HEK293T (cell line): Measurements from ENCODE around the gene CAMKV.

ENCODE experiments used
- ARNT ChIP-seq: fragments of 450-650 bp; IDR thresholded peaks from 2 replicates; pipeline ENCODE4 v1.6.1; 2017; ENCODE audit warnings: mild to moderate bottlenecking
- BHLHE40 ChIP-seq: fragments of 450-650 bp; IDR thresholded peaks from 2 replicates; pipeline ENCODE4 v1.6.1; 2016; ENCODE audit warnings: mild to moderate bottlenecking, moderate library complexity, borderline replicate concordance
- CTBP1 ChIP-seq: fragments of 450-650 bp; IDR thresholded peaks from 2 replicates; pipeline ENCODE4 v1.6.1; 2016; ENCODE audit warnings: borderline replicate concordance
- ELF4 ChIP-seq: fragments of 450-650 bp; IDR thresholded peaks from 2 replicates; pipeline ENCODE4 v1.6.1; 2017; ENCODE audit warnings: antibody characterized with exemption
- FOXM1 ChIP-seq: fragments of 450-650 bp; IDR thresholded peaks from 2 replicates; pipeline ENCODE4 v1.6.1; 2017; ENCODE audit warnings: mild to moderate bottlenecking, borderline replicate concordance
- HDGF ChIP-seq: fragments of 450-650 bp; IDR thresholded peaks from 2 replicates; pipeline ENCODE4 v1.6.1; 2017; ENCODE audit warnings: antibody characterized with exemption, borderline replicate concordance
- L3MBTL2 ChIP-seq: fragments of 450-650 bp; conservative IDR thresholded peaks from 2 replicates; pipeline ENCODE4 v1.6.1; 2016; ENCODE audit warnings: mild to moderate bottlenecking
- LEF1 ChIP-seq: fragments of 450-650 bp; IDR thresholded peaks from 2 replicates; pipeline ENCODE4 v1.6.1; 2017; ENCODE audit warnings: mild to moderate bottlenecking, borderline replicate concordance
- SP1 ChIP-seq: fragments of 450-650 bp; IDR thresholded peaks from 2 replicates; pipeline ENCODE4 v1.6.1; 2017
- SUZ12 ChIP-seq: fragments of 450-650 bp; IDR thresholded peaks from 2 replicates; pipeline ENCODE4 v1.6.1; 2016; ENCODE audit warnings: mild to moderate bottlenecking
- TARDBP ChIP-seq: fragments of 450-650 bp; IDR thresholded peaks from 2 replicates; pipeline ENCODE4 v1.6.1; 2016
- TF ChIP-seq, protein P1 (sequence below): fragments of 450-650 bp; IDR thresholded peaks from 2 replicates; pipeline ENCODE4 v1.6.1; 2016

DNA sequence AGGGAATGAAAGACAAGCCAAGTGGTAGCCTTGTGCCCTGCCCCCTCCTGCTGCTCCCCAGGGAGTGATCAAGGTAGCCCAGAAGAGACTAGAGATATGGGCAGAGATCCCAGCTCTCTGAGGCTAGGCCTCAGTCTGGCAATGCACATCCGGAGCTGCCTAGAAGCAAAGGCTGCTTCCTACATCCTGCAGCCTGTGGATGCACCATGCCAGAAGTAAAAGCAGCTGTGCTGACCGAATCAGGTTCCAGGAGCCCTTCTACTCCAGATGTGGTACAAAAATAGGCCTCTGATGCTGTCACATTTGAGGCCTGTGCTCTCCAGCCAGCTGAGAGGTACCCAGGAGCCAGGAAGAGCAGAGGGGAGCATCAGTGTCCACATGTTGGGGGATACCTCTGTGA is 29.3 kb downstream of the CAMKV start:
- TF ChIP-seq FOXM1 (no peak), L3MBTL2 (no peak), ELF4 (no peak), SP1 (no peak), LEF1 (no peak), HDGF (no peak), ARNT (no peak), CTBP1 (no peak), SUZ12 (no peak), TARDBP (no peak), BHLHE40 (no peak)
- TF ChIP-seq, protein P1, sequence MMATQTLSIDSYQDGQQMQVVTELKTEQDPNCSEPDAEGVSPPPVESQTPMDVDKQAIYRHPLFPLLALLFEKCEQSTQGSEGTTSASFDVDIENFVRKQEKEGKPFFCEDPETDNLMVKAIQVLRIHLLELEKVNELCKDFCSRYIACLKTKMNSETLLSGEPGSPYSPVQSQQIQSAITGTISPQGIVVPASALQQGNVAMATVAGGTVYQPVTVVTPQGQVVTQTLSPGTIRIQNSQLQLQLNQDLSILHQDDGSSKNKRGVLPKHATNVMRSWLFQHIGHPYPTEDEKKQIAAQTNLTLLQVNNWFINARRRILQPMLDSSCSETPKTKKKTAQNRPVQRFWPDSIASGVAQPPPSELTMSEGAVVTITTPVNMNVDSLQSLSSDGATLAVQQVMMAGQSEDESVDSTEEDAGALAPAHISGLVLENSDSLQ, result no peak
